ENCODE measurements around the gene LIMS1. TPM values are rescaled to one million over a fixed set of nuclear protein-coding genes. Genes with fewer than 3 reads are reported as not detected.
A peak's percentile ranks its signal among the peaks of the same experiment; 100 is the strongest.

Gene LIMS1
- total RNA-seq, 1 donor from 2014 or later = 97.6 TPM

DNA sequence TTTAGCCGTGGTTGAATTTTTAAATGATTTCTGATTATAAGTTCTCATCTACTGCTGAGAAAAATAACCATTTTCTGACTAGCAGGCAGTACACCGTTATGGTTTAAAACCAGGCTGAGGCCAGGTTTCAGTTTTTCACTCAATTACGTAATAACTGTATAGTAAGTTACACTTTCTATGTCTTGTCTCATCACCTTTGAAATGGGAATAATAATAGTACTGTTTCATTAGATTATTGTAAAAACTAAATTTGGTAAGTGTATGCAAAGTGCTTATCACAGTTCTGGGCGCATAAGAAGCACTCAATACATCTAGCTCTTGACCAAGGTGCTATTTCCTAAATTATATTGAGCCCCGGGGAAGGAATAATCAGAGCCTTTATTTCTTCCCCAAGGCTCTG lies 76.8 kb downstream of the LIMS1 start:
- no peak overlapping the region for H3K4me3 ChIP-seq
- peaks cover 49% of the 10 kb centered on the region for H3K4me1 ChIP-seq
- ATAC-seq = no peak

DNA sequence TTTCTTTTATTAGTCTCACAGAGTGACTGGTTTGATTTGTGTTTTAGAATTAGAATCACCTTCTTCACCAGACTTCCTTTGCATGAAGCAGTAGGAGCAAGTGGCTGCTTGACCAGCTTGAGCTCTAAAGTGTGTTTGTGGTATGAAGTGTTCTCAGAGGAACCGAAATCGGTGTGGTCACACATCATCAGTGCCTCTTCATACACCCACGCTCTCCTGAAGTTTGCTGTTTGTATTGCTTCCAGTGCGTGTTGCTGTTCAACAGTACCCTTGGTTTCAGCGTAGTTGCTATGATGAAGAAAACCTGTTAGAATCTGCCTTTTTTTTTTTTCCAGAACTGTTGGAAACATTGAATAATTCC lies 77.9 kb downstream of the LIMS1 start:
- TF ChIP-seq, protein P1, sequence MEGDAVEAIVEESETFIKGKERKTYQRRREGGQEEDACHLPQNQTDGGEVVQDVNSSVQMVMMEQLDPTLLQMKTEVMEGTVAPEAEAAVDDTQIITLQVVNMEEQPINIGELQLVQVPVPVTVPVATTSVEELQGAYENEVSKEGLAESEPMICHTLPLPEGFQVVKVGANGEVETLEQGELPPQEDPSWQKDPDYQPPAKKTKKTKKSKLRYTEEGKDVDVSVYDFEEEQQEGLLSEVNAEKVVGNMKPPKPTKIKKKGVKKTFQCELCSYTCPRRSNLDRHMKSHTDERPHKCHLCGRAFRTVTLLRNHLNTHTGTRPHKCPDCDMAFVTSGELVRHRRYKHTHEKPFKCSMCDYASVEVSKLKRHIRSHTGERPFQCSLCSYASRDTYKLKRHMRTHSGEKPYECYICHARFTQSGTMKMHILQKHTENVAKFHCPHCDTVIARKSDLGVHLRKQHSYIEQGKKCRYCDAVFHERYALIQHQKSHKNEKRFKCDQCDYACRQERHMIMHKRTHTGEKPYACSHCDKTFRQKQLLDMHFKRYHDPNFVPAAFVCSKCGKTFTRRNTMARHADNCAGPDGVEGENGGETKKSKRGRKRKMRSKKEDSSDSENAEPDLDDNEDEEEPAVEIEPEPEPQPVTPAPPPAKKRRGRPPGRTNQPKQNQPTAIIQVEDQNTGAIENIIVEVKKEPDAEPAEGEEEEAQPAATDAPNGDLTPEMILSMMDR (IDR thresholded peaks at IDR 0.05) = no peak
- H3K27me3 ChIP-seq = no peaks in the 10 kb centered on the region
- H3K4me3 ChIP-seq = peak overlapping the region; percentile 3
- no peaks in the 10 kb centered on the region for H3K9me3 ChIP-seq
- ATAC-seq (peak; percentile 93), DNase-seq (no peak)
- H3K4me1 ChIP-seq = peaks cover 59% of the 10 kb centered on the region
- peak overlapping the region; percentile 91 for H3K27ac ChIP-seq
- H3K36me3 ChIP-seq = no peaks in the 10 kb centered on the region
- intact Hi-C loops (cut with DNase I) = no loop called here

More for the DNA sequence above, 76.8 kb downstream of the LIMS1 start:
- H3K9me3 ChIP-seq = no peaks in the 10 kb centered on the region
- H3K36me3 ChIP-seq = no peaks in the 10 kb centered on the region
- H3K27ac ChIP-seq = peak overlapping the region; percentile 38
- DNase-seq = no peak
- no peaks in the 10 kb centered on the region for H3K27me3 ChIP-seq
- intact Hi-C loops (cut with DNase I) = no loop called here
- TF ChIP-seq, protein P1 (IDR thresholded peaks at IDR 0.05) = no peak

DNA sequence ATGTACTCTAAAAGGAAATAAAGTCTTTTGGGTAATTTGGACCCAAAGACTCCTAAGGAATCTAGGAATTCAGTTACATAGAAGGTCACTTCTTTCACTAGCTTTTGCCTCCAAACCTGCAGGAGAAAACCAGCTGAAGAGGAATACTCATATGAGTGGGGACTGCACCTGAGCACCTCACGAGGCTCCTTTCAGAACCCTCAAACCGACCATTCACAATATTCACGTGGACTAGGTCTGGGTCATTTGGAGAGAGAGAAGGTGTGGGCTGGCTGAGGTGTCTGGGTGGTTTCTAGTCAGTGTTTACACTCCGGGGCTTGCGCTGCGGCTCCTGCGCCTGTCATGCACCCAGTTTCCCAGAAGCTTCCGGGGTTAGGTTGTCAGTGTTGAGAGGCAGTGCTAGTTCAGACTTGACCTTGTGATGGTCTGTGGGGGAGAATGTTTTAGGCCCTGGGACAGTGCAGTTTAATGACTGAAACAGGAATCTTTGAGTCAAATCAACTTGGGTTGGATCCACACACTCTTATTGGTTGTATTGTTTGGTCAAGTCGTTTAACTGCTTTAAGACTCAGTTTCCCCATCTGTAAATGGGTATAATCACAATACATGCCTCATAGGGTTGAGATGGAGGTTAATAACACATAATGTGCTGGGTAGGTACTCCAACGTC lies 78.4 kb downstream of the LIMS1 start:
- Histone ChIP-seq H3K27ac (peak overlapping the region; percentile 91), H3K4me1 (peaks cover 65% of the 10 kb centered on the region), H3K4me3 (peak overlapping the region; percentile 3), H3K36me3 (no peaks in the 10 kb centered on the region), H3K27me3 (no peaks in the 10 kb centered on the region), H3K9me3 (no peaks in the 10 kb centered on the region)
- intact Hi-C loops (cut with DNase I) = no loop called here
- TF ChIP-seq, protein P1 (IDR thresholded peaks at IDR 0.05) = no peak
- ATAC-seq (peak; percentile 66), DNase-seq (no peak)

DNA sequence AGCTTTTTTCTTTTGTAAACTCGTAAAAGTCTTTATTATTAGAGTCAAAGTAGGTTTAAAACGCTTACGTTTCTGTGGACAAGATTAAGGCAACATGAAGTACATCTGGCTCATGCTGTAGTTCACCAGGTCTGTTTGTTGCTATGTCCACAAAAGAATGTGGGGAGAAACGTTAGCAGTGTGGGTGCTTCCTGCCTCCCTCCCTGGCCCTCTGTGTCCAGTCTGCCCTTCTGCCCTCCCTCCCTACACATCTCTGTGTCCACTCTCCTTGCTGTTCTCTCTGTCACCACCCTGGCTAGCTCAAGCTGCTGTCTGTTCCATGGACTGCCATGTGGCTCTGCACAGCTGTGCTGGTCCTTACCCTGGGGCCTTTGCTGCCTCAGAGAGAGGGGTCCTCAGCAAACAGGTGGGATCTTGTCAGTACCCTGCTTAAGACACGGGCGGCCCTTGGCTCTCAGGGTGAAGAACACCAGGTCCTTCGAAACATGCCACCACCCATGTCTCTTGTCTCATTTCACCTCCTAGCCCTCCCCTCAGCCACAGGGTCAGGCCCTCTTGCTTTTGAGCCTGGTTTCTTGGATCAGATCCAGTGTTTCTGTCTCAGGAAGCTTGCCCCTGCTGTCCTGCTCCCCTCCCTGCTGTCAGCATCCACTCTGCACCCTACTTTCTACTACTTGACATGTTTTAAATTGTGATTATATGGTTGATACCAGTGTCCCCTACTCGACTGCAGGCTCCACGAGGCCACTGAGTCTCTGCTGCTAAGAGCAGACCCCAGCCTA lies 79.2 kb downstream of the LIMS1 start:
- TF ChIP-seq, protein P1 (IDR thresholded peaks at IDR 0.05) = no peak
- Histone ChIP-seq H3K27me3 (no peaks in the 10 kb centered on the region), H3K4me3 (no peak overlapping the region), H3K27ac (peak overlapping the region; percentile 91), H3K36me3 (no peaks in the 10 kb centered on the region), H3K4me1 (peaks cover 72% of the 10 kb centered on the region), H3K9me3 (no peaks in the 10 kb centered on the region)
- ATAC-seq (peak; percentile 38), DNase-seq (no peak)
- intact Hi-C loops (cut with DNase I) = no loop called here

DNA sequence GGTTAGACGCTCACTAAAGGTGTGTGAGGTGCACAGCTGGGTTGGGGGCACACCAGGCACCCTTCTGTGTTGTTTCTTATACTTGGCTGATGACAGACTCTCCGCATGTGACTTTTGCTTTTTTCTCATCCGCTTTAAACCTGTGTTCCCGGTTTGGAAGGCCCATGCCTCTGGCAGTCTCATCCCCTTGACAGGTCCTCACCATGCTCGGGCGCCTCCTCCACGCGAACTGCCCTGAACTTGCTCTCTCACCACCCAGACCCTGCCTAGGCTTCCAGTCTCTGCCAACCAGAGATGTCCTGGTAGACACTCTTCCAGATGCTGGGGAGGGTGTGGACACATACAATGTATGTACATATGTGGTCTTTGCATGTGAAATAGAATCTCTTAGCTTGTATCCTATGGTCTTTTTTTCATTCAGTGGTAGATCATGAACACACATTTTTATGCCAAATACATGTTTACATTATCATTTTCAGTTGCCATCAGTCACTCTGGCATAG lies 79.8 kb downstream of the LIMS1 start:
- intact Hi-C loops (cut with DNase I) = no loop called here
- H3K9me3 ChIP-seq = no peaks in the 10 kb centered on the region
- no peak for ATAC-seq
- H3K4me3 ChIP-seq = no peak overlapping the region
- no peaks in the 10 kb centered on the region for H3K27me3 ChIP-seq
- no peaks in the 10 kb centered on the region for H3K36me3 ChIP-seq
- TF ChIP-seq, protein P1 (IDR thresholded peaks at IDR 0.05) = no peak
- DNase-seq = no peak
- peaks cover 74% of the 10 kb centered on the region for H3K4me1 ChIP-seq
- peak overlapping the region; percentile 91 for H3K27ac ChIP-seq
